Neural progenitor cell (in vitro differentiated cells): ENCODE results near the gene IL17REL. TPM values are rescaled to one million over a fixed set of nuclear protein-coding genes. Genes with fewer than 3 reads are reported as not detected.

Experiments
- DNase-seq: peaks from one replicate; pipeline ENCODE4 v3.0.0-alpha.2; 2016; ENCODE audit warnings: low spot score
- H2AFZ ChIP-seq: fragments of 200-600 bp; sonication (generic); replicated peaks from 2 replicates; pipeline ENCODE4 v1.6.1; 2016; ENCODE audit warnings: antibody characterized with exemption
- H3F3A ChIP-seq: fragments of 200-600 bp; sonication (generic); 2 replicates; pipeline ENCODE4 v1.6.1; 2016; ENCODE audit warnings: antibody characterized with exemption, low read depth
- H3K27ac ChIP-seq: fragments of 200-600 bp; sonication (generic); 2 replicates; pipeline ENCODE4 v1.5.1; 2016; ENCODE audit warnings: mild to moderate bottlenecking
- H3K27me3 ChIP-seq: fragments of 200-600 bp; sonication (generic); 2 replicates; pipeline ENCODE4 v1.6.1; 2016; ENCODE audit warnings: mild to moderate bottlenecking, moderate library complexity
- H3K36me3 ChIP-seq: fragments of 200-600 bp; sonication (generic); 2 replicates; pipeline ENCODE4 v1.5.1; 2016
- H3K4me1 ChIP-seq: fragments of 200-600 bp; sonication (generic); 2 replicates; pipeline ENCODE4 v1.6.1; 2016; ENCODE audit warnings: mixed run types
- H3K4me2 ChIP-seq: fragments of 200-600 bp; sonication (generic); 2 replicates; pipeline ENCODE4 v1.6.1; 2016
- H3K4me3 ChIP-seq: fragments of 200-600 bp; sonication (generic); 2 replicates; pipeline ENCODE4 v1.5.1; 2016
- H3K79me2 ChIP-seq: fragments of 200-600 bp; sonication (generic); 2 replicates; pipeline ENCODE4 v1.6.1; 2016; ENCODE audit warnings: low read depth
- H3K9ac ChIP-seq: fragments of 200-600 bp; sonication (generic); 2 replicates; pipeline ENCODE4 v1.6.1; 2016
- H3K9me3 ChIP-seq: fragments of 200-600 bp; sonication (generic); 2 replicates; pipeline ENCODE4 v1.5.1; 2016; ENCODE audit warnings: low read depth
- H4K20me1 ChIP-seq: fragments of 200-600 bp; sonication (generic); 2 replicates; pipeline ENCODE4 v1.6.1; 2016; ENCODE audit warnings: low read depth
- H3K27ac Mint-ChIP-seq: 3 replicates; pipeline ENCODE4 v1.8.0; 2021; ENCODE audit warnings: mixed read lengths
- H3K27me3 Mint-ChIP-seq: 2 replicates; pipeline ENCODE4 v1.8.0; 2022; ENCODE audit warnings: low read depth, mild to moderate bottlenecking, inconsistent platforms, moderate library complexity, mixed read lengths; ENCODE audit not compliant: insufficient read depth
- H3K36me3 Mint-ChIP-seq: 3 replicates; pipeline ENCODE4 v1.8.0; 2021; ENCODE audit warnings: mixed read lengths
- H3K4me1 Mint-ChIP-seq: 3 replicates; pipeline ENCODE4 v1.8.0; 2021; ENCODE audit warnings: mixed read lengths
- H3K4me3 Mint-ChIP-seq: 3 replicates; pipeline ENCODE4 v1.8.0; 2021; ENCODE audit warnings: mild to moderate bottlenecking, moderate library complexity, mixed read lengths
- H3K9me3 Mint-ChIP-seq: 3 replicates; pipeline ENCODE4 v1.8.0; 2020; ENCODE audit warnings: mixed read lengths
- EZH2 ChIP-seq: fragments of 200-600 bp; sonication (generic); IDR thresholded peaks from 2 replicates; pipeline ENCODE4 v1.6.1; 2017; ENCODE audit warnings: antibody characterized with exemption, mild to moderate bottlenecking, moderate library complexity
- EZH2phosphoT487 ChIP-seq: fragments of 200-600 bp; sonication (generic); IDR thresholded peaks from 2 replicates; pipeline ENCODE4 v1.6.1; 2017; ENCODE audit warnings: antibody characterized with exemption
- total RNA-seq: library from RNA; depleted of rRNA; stranded (reverse); fragments of >200 nt; gene quantifications from 2 replicates; pipeline ENCODE4 v1.2.3, GENCODE V29; 2015; ENCODE audit warnings: low replicate concordance
- TF ChIP-seq, protein P1 (sequence below): fragments of 200-600 bp; sonication (generic); IDR thresholded peaks from 2 replicates; pipeline ENCODE4 v1.5.1; 2017; ENCODE audit warnings: antibody characterized with exemption, mild to moderate bottlenecking

IL17REL gene
- total RNA-seq, 1 donor from 2014 or later: not detected

GRCh38 chr22:50039669-50040443 is 27.3 kb upstream of the IL17REL start:
- Histone ChIP-seq H3K4me3 (no peak overlapping the region), H3K36me3 (no peaks in the 10 kb centered on the region), H3K27ac (no peak overlapping the region), H3K9ac (no peak overlapping the region), H2AFZ (no peak overlapping the region), H3K27me3 (no peaks in the 10 kb centered on the region), H3K9me3 (no peaks in the 10 kb centered on the region), H4K20me1 (no peaks in the 10 kb centered on the region), H3K4me1 (no peaks in the 10 kb centered on the region), H3K79me2 (no peaks in the 10 kb centered on the region), H3K4me2 (no peak overlapping the region), H3F3A (no peaks in the 10 kb centered on the region)
- TF ChIP-seq EZH2 (no peak), EZH2phosphoT487 (no peak)
- TF ChIP-seq, protein P1, sequence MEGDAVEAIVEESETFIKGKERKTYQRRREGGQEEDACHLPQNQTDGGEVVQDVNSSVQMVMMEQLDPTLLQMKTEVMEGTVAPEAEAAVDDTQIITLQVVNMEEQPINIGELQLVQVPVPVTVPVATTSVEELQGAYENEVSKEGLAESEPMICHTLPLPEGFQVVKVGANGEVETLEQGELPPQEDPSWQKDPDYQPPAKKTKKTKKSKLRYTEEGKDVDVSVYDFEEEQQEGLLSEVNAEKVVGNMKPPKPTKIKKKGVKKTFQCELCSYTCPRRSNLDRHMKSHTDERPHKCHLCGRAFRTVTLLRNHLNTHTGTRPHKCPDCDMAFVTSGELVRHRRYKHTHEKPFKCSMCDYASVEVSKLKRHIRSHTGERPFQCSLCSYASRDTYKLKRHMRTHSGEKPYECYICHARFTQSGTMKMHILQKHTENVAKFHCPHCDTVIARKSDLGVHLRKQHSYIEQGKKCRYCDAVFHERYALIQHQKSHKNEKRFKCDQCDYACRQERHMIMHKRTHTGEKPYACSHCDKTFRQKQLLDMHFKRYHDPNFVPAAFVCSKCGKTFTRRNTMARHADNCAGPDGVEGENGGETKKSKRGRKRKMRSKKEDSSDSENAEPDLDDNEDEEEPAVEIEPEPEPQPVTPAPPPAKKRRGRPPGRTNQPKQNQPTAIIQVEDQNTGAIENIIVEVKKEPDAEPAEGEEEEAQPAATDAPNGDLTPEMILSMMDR: no peak
- H3K9me3 Mint-ChIP-seq: peaks cover 22% of the 10 kb centered on the region
- H3K4me1 Mint-ChIP-seq: no peaks in the 10 kb centered on the region
- no peak overlapping the region for H3K27ac Mint-ChIP-seq
- no peak overlapping the region for H3K4me3 Mint-ChIP-seq
- no peaks in the 10 kb centered on the region for H3K36me3 Mint-ChIP-seq
- peaks cover 16% of the 10 kb centered on the region for H3K27me3 Mint-ChIP-seq
- DNase-seq: no peak

DNA sequence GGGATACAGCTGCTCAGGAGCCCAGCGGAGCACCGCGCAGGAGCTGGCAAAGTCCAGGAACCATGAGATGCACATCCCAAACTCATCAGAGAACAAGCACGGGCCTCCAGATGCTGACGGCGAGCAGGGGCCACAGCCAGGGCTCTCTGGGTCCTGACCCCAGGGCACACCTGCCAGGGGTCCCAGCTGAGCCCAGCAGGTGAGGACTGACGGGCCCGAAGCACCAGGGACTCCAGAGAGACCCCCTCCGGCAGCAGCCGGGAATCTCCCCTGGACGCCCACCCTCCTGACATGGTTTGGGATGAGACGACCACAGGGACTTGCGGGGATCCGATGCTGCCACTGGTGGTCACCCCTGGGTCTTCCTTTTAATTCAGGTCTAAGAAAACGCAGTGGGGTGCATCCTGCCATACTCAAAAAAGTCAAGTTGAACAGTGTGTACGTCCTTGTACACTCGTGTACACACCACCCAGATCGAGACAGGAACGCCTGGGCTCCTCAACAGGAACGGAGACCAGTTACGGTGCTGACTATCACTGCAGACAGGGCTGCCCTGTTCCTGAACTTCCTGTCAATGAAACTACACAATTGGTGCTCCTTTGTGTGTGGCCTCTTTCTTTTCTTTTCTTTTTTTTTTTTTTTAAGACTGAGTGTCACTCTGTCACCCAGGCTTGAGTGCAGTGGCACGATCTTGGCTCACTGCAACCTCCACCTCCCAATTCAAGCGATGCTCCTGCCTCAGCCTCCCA is 23.6 kb upstream of the IL17REL start:
- H3K4me3 ChIP-seq: no peak overlapping the region
- no peak overlapping the region for H3K4me2 ChIP-seq
- H3K27me3 ChIP-seq: peaks cover 2% of the 10 kb centered on the region
- H4K20me1 ChIP-seq: no peaks in the 10 kb centered on the region
- no peak overlapping the region for H2AFZ ChIP-seq
- H3K4me1 ChIP-seq: no peaks in the 10 kb centered on the region
- TF ChIP-seq EZH2: no peak
- no peak for TF ChIP-seq EZH2phosphoT487
- TF ChIP-seq, protein P1: no peak
- no peak for DNase-seq
- H3K36me3 ChIP-seq: no peaks in the 10 kb centered on the region
- no peak overlapping the region for H3K27ac ChIP-seq
- no peak overlapping the region for H3K9ac ChIP-seq
- Mint-ChIP-seq H3K9me3 (peaks cover 14% of the 10 kb centered on the region), H3K4me1 (peaks cover 9% of the 10 kb centered on the region), H3K4me3 (no peak overlapping the region), H3K27me3 (no peaks in the 10 kb centered on the region), H3K27ac (no peak overlapping the region), H3K36me3 (no peaks in the 10 kb centered on the region)
- no peaks in the 10 kb centered on the region for H3F3A ChIP-seq
- H3K9me3 ChIP-seq: no peaks in the 10 kb centered on the region
- no peaks in the 10 kb centered on the region for H3K79me2 ChIP-seq

GRCh38 chr22:50035131-50035881 is 22.7 kb upstream of the IL17REL start:
- Histone ChIP-seq H3K4me3 (no peak overlapping the region), H3K4me2 (no peak overlapping the region), H3K79me2 (no peaks in the 10 kb centered on the region), H4K20me1 (no peaks in the 10 kb centered on the region), H2AFZ (no peak overlapping the region), H3F3A (no peaks in the 10 kb centered on the region), H3K27ac (no peak overlapping the region), H3K4me1 (no peaks in the 10 kb centered on the region), H3K36me3 (no peaks in the 10 kb centered on the region), H3K9ac (no peak overlapping the region), H3K9me3 (no peaks in the 10 kb centered on the region), H3K27me3 (peaks cover 10% of the 10 kb centered on the region)
- H3K27me3 Mint-ChIP-seq: no peaks in the 10 kb centered on the region
- no peak overlapping the region for H3K27ac Mint-ChIP-seq
- TF ChIP-seq, protein P1: no peak
- no peak for TF ChIP-seq EZH2phosphoT487
- TF ChIP-seq EZH2: no peak
- no peaks in the 10 kb centered on the region for H3K36me3 Mint-ChIP-seq
- H3K4me1 Mint-ChIP-seq: peaks cover 9% of the 10 kb centered on the region
- no peak for DNase-seq
- H3K9me3 Mint-ChIP-seq: peaks cover 11% of the 10 kb centered on the region
- H3K4me3 Mint-ChIP-seq: no peak overlapping the region
